ENCODE data around the gene TCF4. TPM values are rescaled to one million over a fixed set of nuclear protein-coding genes. Genes with fewer than 3 reads are reported as not detected.

Gene TCF4
- total RNA-seq, 1 donor from 2014 or later, result 143 TPM

- no peaks in the 10 kb centered on the region for H3K9me3 ChIP-seq
- H3K4me3 ChIP-seq, result no peak overlapping the region
- H3K27me3 ChIP-seq, result no peaks in the 10 kb centered on the region
- H3K36me3 ChIP-seq, result no peaks in the 10 kb centered on the region
- H3K4me1 ChIP-seq, result peaks cover 4% of the 10 kb centered on the region
- ATAC-seq, result no peak
- no peak overlapping the region for H3K27ac ChIP-seq
- no peak for TF ChIP-seq CTCF (IDR thresholded peaks at IDR 0.05)
- DNase-seq, result no peak
- intact Hi-C loops (cut with DNase I), result no loop called here
Observed at GRCh38 chr18:55541571-55541970, 46.4 kb downstream of the TCF4 start.

- H3K36me3 ChIP-seq, result no peaks in the 10 kb centered on the region
- no peak for ATAC-seq
- H3K9me3 ChIP-seq, result no peaks in the 10 kb centered on the region
- H3K27me3 ChIP-seq, result no peaks in the 10 kb centered on the region
- H3K4me3 ChIP-seq, result no peak overlapping the region
- no peak overlapping the region for H3K27ac ChIP-seq
- no peak for DNase-seq
- no peak for TF ChIP-seq CTCF (IDR thresholded peaks at IDR 0.05)
- peaks cover 4% of the 10 kb centered on the region for H3K4me1 ChIP-seq
- intact Hi-C loops (cut with DNase I), result no loop called here
Observed at GRCh38 chr18:55539240-55539639, 48.8 kb downstream of the TCF4 start.

GRCh38 chr18:55534996-55535395 lies 53.0 kb downstream of the TCF4 start:
- no peak for TF ChIP-seq CTCF (IDR thresholded peaks at IDR 0.05)
- ATAC-seq, result no peak
- DNase-seq, result no peak

GRCh38 chr18:55534547-55534946 lies 53.4 kb downstream of the TCF4 start:
- no peak for ATAC-seq
- Histone ChIP-seq H3K9me3 (no peaks in the 10 kb centered on the region), H3K27ac (no peak overlapping the region), H3K4me3 (no peak overlapping the region), H3K36me3 (no peaks in the 10 kb centered on the region), H3K27me3 (no peaks in the 10 kb centered on the region), H3K4me1 (no peaks in the 10 kb centered on the region)
- DNase-seq, result no peak
- TF ChIP-seq CTCF (IDR thresholded peaks at IDR 0.05), result no peak
- intact Hi-C loops (cut with DNase I), result no loop called here

More at GRCh38 chr18:55534996-55535395, 53.0 kb downstream of the TCF4 start:
- no peaks in the 10 kb centered on the region for H3K27me3 ChIP-seq
- no peaks in the 10 kb centered on the region for H3K9me3 ChIP-seq
- H3K4me1 ChIP-seq, result no peaks in the 10 kb centered on the region
- H3K36me3 ChIP-seq, result no peaks in the 10 kb centered on the region
- no peak overlapping the region for H3K27ac ChIP-seq
- intact Hi-C loops (cut with DNase I), result no loop called here
- no peak overlapping the region for H3K4me3 ChIP-seq

- Histone ChIP-seq H3K4me3 (no peak overlapping the region), H3K4me1 (no peaks in the 10 kb centered on the region), H3K27ac (no peak overlapping the region), H3K27me3 (no peaks in the 10 kb centered on the region), H3K9me3 (no peaks in the 10 kb centered on the region), H3K36me3 (no peaks in the 10 kb centered on the region)
- ATAC-seq, result no peak
- DNase-seq, result no peak
- intact Hi-C loops (cut with DNase I), result no loop called here
- no peak for TF ChIP-seq CTCF (IDR thresholded peaks at IDR 0.05)
Observed at GRCh38 chr18:55530166-55530565, 57.8 kb downstream of the TCF4 start.

- intact Hi-C loops (cut with DNase I), result no loop called here
- DNase-seq (no peak), ATAC-seq (no peak)
- TF ChIP-seq CTCF (IDR thresholded peaks at IDR 0.05), result no peak
- Histone ChIP-seq H3K27ac (no peak overlapping the region), H3K4me1 (no peaks in the 10 kb centered on the region), H3K4me3 (no peak overlapping the region), H3K36me3 (no peaks in the 10 kb centered on the region), H3K9me3 (no peaks in the 10 kb centered on the region), H3K27me3 (no peaks in the 10 kb centered on the region)
Observed at GRCh38 chr18:55529581-55529980, 58.4 kb downstream of the TCF4 start.
